GM18505 (cell line): ENCODE measurements around the gene NAV3.

Experiments used
- ATAC-seq: cut with Tn5 transposase; IDR thresholded peaks from one replicate; pipeline ENCODE4 v1.9.1; 2021; ENCODE audit not compliant: unreplicated experiment
- POLR2A ChIP-seq: IDR thresholded peaks from 4 replicates; pipeline ENCODE4 v1.6.1; 2011; ENCODE audit warnings: borderline replicate concordance; ENCODE audit not compliant: insufficient read depth, insufficient read length; ENCODE audit errors: extremely low read depth

NAV3 gene

GRCh38 chr12:77817276-77817675 lies 13.4 kb upstream of the NAV3 start:
- ATAC-seq = no peak
- no peak for TF ChIP-seq POLR2A

DNA sequence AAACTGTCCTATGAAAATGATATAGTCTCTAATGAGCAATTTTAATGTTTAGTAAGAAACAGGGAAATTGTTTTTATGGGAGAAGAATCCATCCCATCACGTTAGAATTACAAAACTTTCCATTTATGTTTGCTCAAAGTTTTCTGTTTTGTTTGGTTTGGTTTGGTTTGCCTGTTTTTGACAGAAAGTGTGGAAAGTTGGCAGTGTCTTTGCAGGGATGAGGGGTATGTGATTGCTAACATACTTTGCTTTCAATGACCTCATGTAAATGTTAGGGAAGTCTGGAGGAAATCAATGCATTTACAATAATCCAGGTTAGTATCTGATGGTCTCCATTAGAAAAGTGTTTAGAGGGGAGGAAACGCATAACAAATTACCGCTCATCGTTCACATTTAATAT lies 12.3 kb upstream of the NAV3 start:
- ATAC-seq = no peak
- TF ChIP-seq POLR2A = no peak

GRCh38 chr12:77821699-77822203 lies 8.9 kb upstream of the NAV3 start:
- no peak for ATAC-seq
- no peak for TF ChIP-seq POLR2A

GRCh38 chr12:77833329-77833728 lies 2.6 kb downstream of the NAV3 start:
- TF ChIP-seq POLR2A = no peak
- ATAC-seq = no peak

- no peak for ATAC-seq
- TF ChIP-seq POLR2A = no peak
Observed at GRCh38 chr12:77834618-77835017, 3.9 kb downstream of the NAV3 start.

DNA sequence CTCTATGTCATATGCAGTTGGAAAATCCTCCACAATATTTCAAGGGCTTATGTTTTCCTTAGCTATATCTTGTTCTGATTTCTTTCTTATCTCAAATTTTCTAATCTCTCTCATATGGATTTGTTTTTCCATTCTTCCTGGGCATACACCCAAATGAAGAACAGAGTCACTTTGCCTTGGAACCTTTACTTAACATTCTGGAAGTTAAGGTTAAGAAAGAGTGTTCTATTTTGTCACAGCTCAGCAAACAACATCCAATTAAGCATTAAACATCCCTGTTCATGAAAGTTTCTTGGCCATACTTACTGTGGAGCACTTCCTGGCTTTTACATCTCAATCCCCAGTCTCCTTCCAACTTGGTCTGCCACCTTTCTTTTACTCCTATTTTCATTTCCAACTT lies 5.3 kb downstream of the NAV3 start:
- ATAC-seq = no peak
- TF ChIP-seq POLR2A = no peak

- no peak for ATAC-seq
- TF ChIP-seq POLR2A = no peak
Observed at GRCh38 chr12:77837876-77838291, 7.2 kb downstream of the NAV3 start.

DNA sequence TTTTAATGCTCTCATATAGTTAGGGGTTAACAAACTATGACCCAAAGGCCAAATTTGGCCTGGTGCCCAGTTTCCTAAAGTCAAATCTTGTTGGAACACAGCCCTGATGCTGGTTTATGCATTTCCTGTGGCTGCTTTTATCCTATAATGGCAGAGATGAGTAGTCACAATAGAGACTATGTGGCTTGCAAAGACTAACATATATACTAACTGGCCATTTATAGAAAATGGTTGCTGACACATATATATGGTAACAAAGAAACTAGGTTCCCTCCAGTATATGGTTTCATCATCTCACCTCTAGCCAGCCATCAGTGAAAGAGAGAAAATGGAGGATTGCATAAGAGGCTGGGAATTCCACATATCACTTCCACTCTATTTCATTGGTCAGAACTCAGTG lies 10.8 kb downstream of the NAV3 start:
- no peak for TF ChIP-seq POLR2A
- no peak for ATAC-seq

DNA sequence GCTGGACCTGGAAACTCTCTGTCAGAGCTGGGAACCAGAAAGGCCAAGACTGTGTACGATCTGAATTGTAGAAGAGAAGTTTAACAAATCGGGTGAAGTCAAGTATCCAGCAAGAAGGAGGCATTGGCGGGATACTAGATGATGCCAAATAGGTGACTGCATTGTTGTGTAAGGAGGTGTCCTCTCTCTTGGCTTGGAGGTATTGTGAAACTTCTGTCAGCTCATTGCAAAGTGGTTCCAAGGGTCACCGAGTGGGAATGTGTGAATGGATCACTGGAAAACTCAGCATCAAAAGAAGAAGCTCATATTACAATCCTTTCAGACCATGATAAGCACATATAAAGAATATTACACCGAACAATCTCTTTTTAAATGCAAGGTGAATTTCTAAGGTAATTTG lies 11.7 kb downstream of the NAV3 start:
- TF ChIP-seq POLR2A = no peak
- ATAC-seq = no peak

DNA sequence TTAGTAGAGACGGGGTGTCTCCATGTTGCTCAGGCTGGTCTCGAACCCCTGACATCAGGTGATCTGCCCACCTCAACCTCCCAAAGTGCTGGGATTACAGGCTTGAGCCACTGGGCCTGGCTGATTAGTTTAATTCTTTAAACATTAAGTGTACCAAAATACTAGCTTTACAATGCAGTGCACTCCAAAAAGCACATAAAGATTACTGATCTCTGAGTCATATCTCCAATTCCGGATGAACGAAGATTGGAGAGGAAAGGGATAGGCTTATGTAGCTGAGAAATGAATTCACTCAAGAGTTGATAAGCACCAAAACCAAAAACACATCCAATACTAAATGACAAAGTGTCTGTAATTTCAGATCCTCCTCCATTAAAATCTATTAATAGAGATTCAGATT lies 15.1 kb downstream of the NAV3 start:
- no peak for ATAC-seq
- no peak for TF ChIP-seq POLR2A

- no peak for TF ChIP-seq POLR2A
Observed at GRCh38 chr12:77847060-77847541, 16.4 kb downstream of the NAV3 start.

GRCh38 chr12:77847680-77848431 lies 17.2 kb downstream of the NAV3 start:
- ATAC-seq = peak; percentile 33
- no peak for TF ChIP-seq POLR2A

More at GRCh38 chr12:77847060-77847541, 16.4 kb downstream of the NAV3 start:
- peak; percentile 99 for ATAC-seq

GRCh38 chr12:77850129-77850528 lies 19.4 kb downstream of the NAV3 start:
- TF ChIP-seq POLR2A = no peak
- no peak for ATAC-seq

GRCh38 chr12:77850698-77851097 lies 20.0 kb downstream of the NAV3 start:
- ATAC-seq = no peak
- no peak for TF ChIP-seq POLR2A
